Measurements from ENCODE around the gene BBS4. TPM values are rescaled to one million over a fixed set of nuclear protein-coding genes. Genes with fewer than 3 reads are reported as not detected.

Gene BBS4
- total RNA-seq, 2 donors from 2014 or later, result 26.7 to 63.8 TPM

GRCh38 chr15:72732516-72732915 lies 46.5 kb downstream of the BBS4 start:
- Histone ChIP-seq H3K27me3 (replicated peaks; ENCODE audit: insufficient read depth) (no peaks in the 10 kb centered on the region), H3K36me3 (peaks cover 0 to 6% of the 10 kb centered on the region in 2 donors), H3K9me3 (no peaks in the 10 kb centered on the region), H3K27ac (peak overlapping the region in 1 of 2 donors; percentile 38), H3K4me1 (replicated peaks) (no peaks in the 10 kb centered on the region), H3K4me3 (no peak overlapping the region)
- WGBS, result 86% methylated on average over 4 of the region's 4 CpGs
- intact Hi-C loops (cut with DNase I), result no loop called here
- TF ChIP-seq CTCF (IDR thresholded peaks at IDR 0.05) (no peak), POLR2A (IDR thresholded peaks at IDR 0.05) (no peak), POLR2AphosphoS5 (IDR thresholded peaks at IDR 0.05) (no peak)
- DNase-seq (ENCODE audit: low spot score), result no peak

- peaks cover 0 to 6% of the 10 kb centered on the region in 2 donors for H3K36me3 ChIP-seq
- no peak for TF ChIP-seq CTCF (IDR thresholded peaks at IDR 0.05)
- TF ChIP-seq POLR2AphosphoS5 (IDR thresholded peaks at IDR 0.05), result peak; percentile 22
- H3K9me3 ChIP-seq, result no peaks in the 10 kb centered on the region
- 59% methylated on average over 2 of the region's 2 CpGs for WGBS
- DNase-seq (ENCODE audit: low spot score), result no peak
- no peak overlapping the region for H3K4me3 ChIP-seq
- intact Hi-C loops (cut with DNase I), result no loop called here
- H3K4me1 ChIP-seq (replicated peaks), result no peaks in the 10 kb centered on the region
- no peaks in the 10 kb centered on the region for H3K27me3 ChIP-seq (replicated peaks; ENCODE audit: insufficient read depth)
- peak overlapping the region in 1 of 2 donors; percentile 11 for H3K27ac ChIP-seq
These were observed 48.1 kb downstream of the BBS4 start for GRCh38 chr15:72733941-72734738.

- H3K9me3 ChIP-seq, result no peaks in the 10 kb centered on the region
- H3K4me1 ChIP-seq (replicated peaks), result no peaks in the 10 kb centered on the region
- H3K4me3 ChIP-seq, result no peak overlapping the region
- intact Hi-C loops (cut with DNase I), result no loop called here
- no peaks in the 10 kb centered on the region for H3K27me3 ChIP-seq (replicated peaks; ENCODE audit: insufficient read depth)
- no peak for DNase-seq (ENCODE audit: low spot score)
- peak overlapping the region in 1 of 2 donors; percentile 11 for H3K27ac ChIP-seq
- TF ChIP-seq POLR2A (IDR thresholded peaks at IDR 0.05) (no peak), POLR2AphosphoS5 (IDR thresholded peaks at IDR 0.05) (no peak), CTCF (IDR thresholded peaks at IDR 0.05) (no peak)
- 87% methylated on average over 2 of the region's 2 CpGs for whole genome bisulfite sequencing
- H3K36me3 ChIP-seq, result peaks cover 0 to 6% of the 10 kb centered on the region in 2 donors
These were observed 49.1 kb downstream of the BBS4 start for GRCh38 chr15:72735111-72735510.

GRCh38 chr15:72737061-72737460 lies 51.1 kb downstream of the BBS4 start:
- intact Hi-C loops (cut with DNase I), result no loop called here
- Histone ChIP-seq H3K4me1 (replicated peaks) (no peaks in the 10 kb centered on the region), H3K4me3 (no peak overlapping the region), H3K27ac (peak overlapping the region in 1 of 2 donors; percentile 54), H3K9me3 (no peaks in the 10 kb centered on the region), H3K36me3 (peaks cover 0 to 6% of the 10 kb centered on the region in 2 donors), H3K27me3 (replicated peaks; ENCODE audit: insufficient read depth) (no peaks in the 10 kb centered on the region)
- TF ChIP-seq CTCF (IDR thresholded peaks at IDR 0.05) (no peak), POLR2A (IDR thresholded peaks at IDR 0.05) (no peak), POLR2AphosphoS5 (IDR thresholded peaks at IDR 0.05) (no peak)
- no peak for DNase-seq (ENCODE audit: low spot score)
- WGBS, result 81% methylated on average over 3 of the region's 3 CpGs

GRCh38 chr15:72737723-72738122 lies 51.7 kb downstream of the BBS4 start:
- no peaks in the 10 kb centered on the region for H3K27me3 ChIP-seq (replicated peaks; ENCODE audit: insufficient read depth)
- H3K36me3 ChIP-seq, result peaks cover 0 to 6% of the 10 kb centered on the region in 2 donors
- no peak overlapping the region for H3K4me3 ChIP-seq
- WGBS, result 96% methylated on average over 1 of the region's 1 CpG
- H3K27ac ChIP-seq, result peak overlapping the region in 1 of 2 donors; percentile 54
- TF ChIP-seq POLR2AphosphoS5 (IDR thresholded peaks at IDR 0.05) (no peak), POLR2A (IDR thresholded peaks at IDR 0.05) (no peak), CTCF (IDR thresholded peaks at IDR 0.05) (no peak)
- no peak for DNase-seq (ENCODE audit: low spot score)
- intact Hi-C loops (cut with DNase I), result no loop called here
- H3K4me1 ChIP-seq (replicated peaks), result no peaks in the 10 kb centered on the region
- no peaks in the 10 kb centered on the region for H3K9me3 ChIP-seq
